PFSK-1 (cell line): ENCODE measurements around the gene NAA16.

Experiments used
- POLR2AphosphoS5 ChIP-seq: IDR thresholded peaks from 2 replicates; pipeline ENCODE4 v1.6.1; 2012; ENCODE audit warnings: low read depth, mild to moderate bottlenecking, control low read depth, low read length, moderate library complexity
- TAF1 ChIP-seq: IDR thresholded peaks from 2 replicates; pipeline ENCODE4 v1.6.1; 2012; ENCODE audit warnings: low read length, control low read depth, borderline replicate concordance; ENCODE audit not compliant: insufficient read depth

- no peak; the same call in 1 of the 2 replicates for TF ChIP-seq POLR2AphosphoS5
- no peak for TF ChIP-seq TAF1
Observed at GRCh38 chr13:41311406-41312175, 524 bp downstream of the NAA16 start.
